CD14-positive monocyte (primary cell): ENCODE measurements around the gene PPP2R2C. TPM values are rescaled to one million over a fixed set of nuclear protein-coding genes. Genes with fewer than 3 reads are reported as not detected.

Experiments
- DNase-seq, 3 donors: peaks; one replicate each; pipeline ENCODE4 v3.0.0-alpha.2; 2011 to 2022
- H2AFZ ChIP-seq: 2 replicates; pipeline ENCODE4 v1.6.0; 2012; ENCODE audit warnings: mild to moderate bottlenecking, low read depth, low read length, inconsistent platforms; ENCODE audit not compliant: insufficient read depth, poor library complexity, severe bottlenecking
- H3K27ac ChIP-seq, 2 donors: 1 replicate in 1 of 2; 2 replicates in 1 of 2; pipeline ENCODE4 v1.5.1; 2012 to 2013; ENCODE audit warnings: low read length in 2 of 2, control low read depth in 1 of 2, inconsistent platforms in 1 of 2, low read depth in 1 of 2, mild to moderate bottlenecking in 1 of 2
- H3K27me3 ChIP-seq, 2 donors: one replicate each; pipeline versions ENCODE4 v1.6.0 to v1.6.1; 2011 to 2013; ENCODE audit warnings: low read length in 2 of 2; ENCODE audit not compliant: control insufficient read depth in 2 of 2, insufficient read depth in 2 of 2
- H3K36me3 ChIP-seq, 2 donors: replicated peaks in 1 of 2; 1 replicate in 1 of 2; 2 replicates in 1 of 2; pipeline versions ENCODE4 v1.5.1 to v1.6.1; 2012 to 2013; ENCODE audit warnings: low read length in 2 of 2, control low read depth in 1 of 2, inconsistent platforms in 1 of 2, mild to moderate bottlenecking in 1 of 2; ENCODE audit not compliant: insufficient read depth in 2 of 2, control insufficient read depth in 1 of 2
- H3K4me1 ChIP-seq, 2 donors: 1 replicate in 1 of 2; 2 replicates in 1 of 2; pipeline versions ENCODE4 v1.5.1 to v1.6.1; 2012 to 2013; ENCODE audit warnings: low read length in 2 of 2, control low read depth in 1 of 2, inconsistent platforms in 1 of 2, mild to moderate bottlenecking in 1 of 2, moderate library complexity in 1 of 2; ENCODE audit not compliant: insufficient read depth in 2 of 2, control insufficient read depth in 1 of 2
- H3K4me2 ChIP-seq: replicated peaks from 2 replicates; pipeline ENCODE3; 2012; ENCODE audit warnings: low read length, moderate library complexity, mild to moderate bottlenecking; ENCODE audit not compliant: poor library complexity, severe bottlenecking; ENCODE audit errors: extremely low read depth
- H3K4me3 ChIP-seq, 3 experiments: fragments of 200-600 bp in 1 of 3; sonication (generic) in 1 of 3; replicated peaks in 1 of 3; 1 replicate in 2 of 3; 2 replicates in 1 of 3; pipeline ENCODE4 v1.5.1; 2011 to 2013; ENCODE audit warnings: low read length in 3 of 3, mild to moderate bottlenecking in 3 of 3, control low read depth in 2 of 3, low read depth in 2 of 3, inconsistent platforms in 1 of 3, moderate library complexity in 1 of 3
- H3K79me2 ChIP-seq: 2 replicates; pipeline ENCODE4 v1.6.0; 2012; ENCODE audit warnings: mild to moderate bottlenecking, control low read depth, inconsistent platforms, low read length, moderate library complexity; ENCODE audit not compliant: insufficient read depth
- H3K9ac ChIP-seq: 2 replicates; pipeline ENCODE4 v1.6.0; 2017; ENCODE audit warnings: low read length, mild to moderate bottlenecking; ENCODE audit not compliant: insufficient read depth, poor library complexity, severe bottlenecking
- H3K9me3 ChIP-seq, 2 donors: replicated peaks in 1 of 2; 1 replicate in 1 of 2; 2 replicates in 1 of 2; pipeline versions ENCODE4 v1.5.1 to v1.6.1; 2012 to 2013; ENCODE audit warnings: low read length in 2 of 2, control low read depth in 1 of 2; ENCODE audit not compliant: control insufficient read depth in 1 of 2, insufficient read depth in 1 of 2
- H4K20me1 ChIP-seq: 2 replicates; pipeline ENCODE4 v1.6.0; 2012; ENCODE audit warnings: mild to moderate bottlenecking, low read length, control low read depth, moderate library complexity; ENCODE audit not compliant: insufficient read depth
- H3K27ac Mint-ChIP-seq, 7 donors: one replicate each; pipeline ENCODE4 v1.8.0; 2020; ENCODE audit warnings: mild to moderate bottlenecking in 7 of 7, mixed read lengths in 7 of 7, moderate library complexity in 6 of 7, inconsistent platforms in 2 of 7
- H3K27me3 Mint-ChIP-seq, 3 donors: one replicate each; pipeline ENCODE4 v1.8.0; 2021 to 2022; ENCODE audit warnings: low read depth in 3 of 3, mild to moderate bottlenecking in 3 of 3, mixed read lengths in 3 of 3, moderate library complexity in 3 of 3, inconsistent platforms in 1 of 3
- H3K36me3 Mint-ChIP-seq, 2 donors: one replicate each; pipeline ENCODE4 v1.8.0; 2020; ENCODE audit warnings: mixed read lengths in 2 of 2, inconsistent platforms in 1 of 2, mild to moderate bottlenecking in 1 of 2
- H3K4me1 Mint-ChIP-seq: one replicate; pipeline ENCODE4 v1.8.0; 2020; ENCODE audit warnings: mild to moderate bottlenecking, mixed read lengths
- H3K4me3 Mint-ChIP-seq, 2 donors: one replicate each; pipeline ENCODE4 v1.8.0; 2020; ENCODE audit warnings: mild to moderate bottlenecking in 2 of 2, mixed read lengths in 2 of 2, moderate library complexity in 1 of 2
- H3K9me3 Mint-ChIP-seq, 7 donors: one replicate each; pipeline ENCODE4 v1.8.0; 2020 to 2022; ENCODE audit warnings: mixed read lengths in 7 of 7, mild to moderate bottlenecking in 6 of 7, moderate library complexity in 6 of 7, inconsistent platforms in 2 of 7
- CTCF ChIP-seq: fragments of 200-600 bp; IDR thresholded peaks from one replicate; pipeline ENCODE4 v1.8.0; 2022; ENCODE audit warnings: antibody characterized with exemption, mild to moderate bottlenecking
- WGBS: methylation state at CpG from one replicate; pipeline ENCODE4 v1.1.5; 2013; ENCODE audit warnings: missing lambda C conversion rate; ENCODE audit not compliant: insufficient coverage; 5-methylcytosine and 5-hydroxymethylcytosine counted together
- intact Hi-C, 2 donors: fragments of 100-400 bp; cut with micrococcal nuclease; formaldehyde crosslinking; loops; one replicate each; pipeline versions ENCODE4 v1.15.0 to v1.15.1; 2023
- polyA plus RNA-seq, 3 donors: library from polyadenylated mRNA; depleted of rRNA in 1 of 3; unstranded in 2 of 3; stranded (reverse) in 1 of 3; fragments of 300-500 nt in 2 of 3; fragments of >200 nt in 1 of 3; fragmentation: Illumina TruSeq in 2 of 3; gene quantifications; 1 replicate in 2 of 3; 2 replicates in 1 of 3; pipeline ENCODE4 v1.2.3, GENCODE V29; 2012 to 2021

The PPP2R2C gene
- polyA plus RNA-seq, 3 donors: not detected

GRCh38 chr4:6371271-6371670, 101.1 kb downstream of the PPP2R2C start:
- Histone ChIP-seq H3K27me3 (no peaks in the 10 kb centered on the region), H3K4me3 (no peak overlapping the region), H3K9ac (no peak overlapping the region), H2AFZ (no peak overlapping the region), H3K36me3 (no peaks in the 10 kb centered on the region), H3K79me2 (no peaks in the 10 kb centered on the region), H4K20me1 (no peaks in the 10 kb centered on the region), H3K27ac (no peak overlapping the region), H3K4me2 (no peak overlapping the region), H3K4me1 (no peaks in the 10 kb centered on the region), H3K9me3 (no peaks in the 10 kb centered on the region)
- no peak overlapping the region for H3K4me3 Mint-ChIP-seq
- no peaks in the 10 kb centered on the region for H3K9me3 Mint-ChIP-seq
- 78% methylated on average over 3 of the region's 5 CpGs for WGBS
- intact Hi-C loops: no loop called here
- H3K4me1 Mint-ChIP-seq: no peaks in the 10 kb centered on the region
- H3K27me3 Mint-ChIP-seq: peaks cover 4 to 11% (median 4%) of the 10 kb centered on the region in 3 donors
- no peaks in the 10 kb centered on the region for H3K36me3 Mint-ChIP-seq
- H3K27ac Mint-ChIP-seq: no peak overlapping the region
- TF ChIP-seq CTCF: no peak
- DNase-seq: no peak

GRCh38 chr4:6369924-6370645, 102.3 kb downstream of the PPP2R2C start:
- intact Hi-C loops: no loop called here
- Mint-ChIP-seq H3K36me3 (no peaks in the 10 kb centered on the region), H3K27me3 (peaks cover 4 to 11% (median 4%) of the 10 kb centered on the region in 3 donors), H3K9me3 (no peaks in the 10 kb centered on the region), H3K4me1 (no peaks in the 10 kb centered on the region), H3K4me3 (no peak overlapping the region), H3K27ac (no peak overlapping the region)
- H3K4me3 ChIP-seq: no peak overlapping the region
- no peak for TF ChIP-seq CTCF
- no peaks in the 10 kb centered on the region for H3K27me3 ChIP-seq
- no peaks in the 10 kb centered on the region for H3K36me3 ChIP-seq
- H2AFZ ChIP-seq: no peak overlapping the region
- no peaks in the 10 kb centered on the region for H3K4me1 ChIP-seq
- no peaks in the 10 kb centered on the region for H3K9me3 ChIP-seq
- H4K20me1 ChIP-seq: no peaks in the 10 kb centered on the region
- H3K79me2 ChIP-seq: no peaks in the 10 kb centered on the region
- H3K9ac ChIP-seq: no peak overlapping the region
- no peak for DNase-seq
- 48% methylated on average over 5 of the region's 17 CpGs for WGBS
- no peak overlapping the region for H3K4me2 ChIP-seq
- H3K27ac ChIP-seq: no peak overlapping the region
